ENCODE measurements around the gene CYP3A4.
"Not testable (repeated sequence)": the region's sequence is repeated elsewhere in the genome, so short reads cannot be mapped to it uniquely, and the experiment has no call there.

Gene CYP3A4

GRCh38 chr7:99784007-99784406, at the start of gene CYP3A4:
CYP3A4 (minus strand) TSS chr7:99784184; CDS start chr7:99784081, 103 bp downstream.
- no peak for DNase-seq (ENCODE audit: low read depth in 2 of 2)

- DNase-seq (ENCODE audit: low read depth in 2 of 2): no peak
Measured at GRCh38 chr7:99833289-99833877, 49.4 kb upstream of the CYP3A4 start.

GRCh38 chr7:99831595-99831994, 47.6 kb upstream of the CYP3A4 start:
- no peak for DNase-seq (ENCODE audit: low read depth in 2 of 2)

- no peak for DNase-seq (ENCODE audit: low read depth in 2 of 2)
Measured at GRCh38 chr7:99829524-99830160, 45.7 kb upstream of the CYP3A4 start.

GRCh38 chr7:99828811-99829210, 44.8 kb upstream of the CYP3A4 start:
- DNase-seq (ENCODE audit: low read depth in 2 of 2): no peak

GRCh38 chr7:99827040-99827778, 43.2 kb upstream of the CYP3A4 start:
- no peak for DNase-seq (ENCODE audit: low read depth in 2 of 2)

GRCh38 chr7:99825873-99826272, 41.9 kb upstream of the CYP3A4 start:
- DNase-seq (ENCODE audit: low read depth in 2 of 2): no peak

GRCh38 chr7:99825452-99825851, 41.5 kb upstream of the CYP3A4 start:
- no peak for DNase-seq (ENCODE audit: low read depth in 2 of 2)

GRCh38 chr7:99824091-99824490, 40.1 kb upstream of the CYP3A4 start:
- no peak for DNase-seq (ENCODE audit: low read depth in 2 of 2)

GRCh38 chr7:99822731-99823718, 39.0 kb upstream of the CYP3A4 start:
- no peak for DNase-seq (ENCODE audit: low read depth in 2 of 2)

- no peak for DNase-seq (ENCODE audit: low read depth in 2 of 2)
Measured at GRCh38 chr7:99820408-99821027, 36.5 kb upstream of the CYP3A4 start.

- DNase-seq (ENCODE audit: low read depth in 2 of 2): no peak
Measured at GRCh38 chr7:99808766-99809165, 24.8 kb upstream of the CYP3A4 start.

- no peak for DNase-seq (ENCODE audit: low read depth in 2 of 2)
Measured at GRCh38 chr7:99806839-99807478, 23.0 kb upstream of the CYP3A4 start.

GRCh38 chr7:99805641-99806040, 21.7 kb upstream of the CYP3A4 start:
- no peak for DNase-seq (ENCODE audit: low read depth in 2 of 2)

GRCh38 chr7:99803118-99803517, 19.1 kb upstream of the CYP3A4 start:
- DNase-seq (ENCODE audit: low read depth in 2 of 2): not testable (repeated sequence)

GRCh38 chr7:99801407-99801806, 17.4 kb upstream of the CYP3A4 start:
- not testable (repeated sequence) for DNase-seq (ENCODE audit: low read depth in 2 of 2)

GRCh38 chr7:99798972-99799371, 15.0 kb upstream of the CYP3A4 start:
- no peak for DNase-seq (ENCODE audit: low read depth in 2 of 2)

- DNase-seq (ENCODE audit: low read depth in 2 of 2): not testable (repeated sequence)
Measured at GRCh38 chr7:99795864-99796263, 11.9 kb upstream of the CYP3A4 start.

- DNase-seq (ENCODE audit: low read depth in 2 of 2): no peak
Measured at GRCh38 chr7:99794585-99795502, 10.9 kb upstream of the CYP3A4 start.

- DNase-seq (ENCODE audit: low read depth in 2 of 2): no peak
Measured at GRCh38 chr7:99793443-99793842, 9.5 kb upstream of the CYP3A4 start.
